Body of pancreas (tissue), 4 donors: ENCODE results near the gene SLC16A11. TPM values are rescaled to one million over a fixed set of nuclear protein-coding genes. Genes with fewer than 3 reads are reported as not detected.
"Not testable (repeated sequence)": the region's sequence is repeated elsewhere in the genome, so short reads cannot be mapped to it uniquely, and the experiment has no call there.

Experiments used
- ATAC-seq: fragments of 150-250 bp; one replicate; pipeline ENCODE4 v1.9.1; 2016
- DNase-seq, 4 donors: peaks; one replicate each; pipeline ENCODE4 v3.0.0-alpha.2; 2019
- H3K27ac ChIP-seq, 4 donors: fragments of 200-600 bp; sonication (generic); 1 replicate in 3 of 4; 2 replicates in 1 of 4; pipeline versions ENCODE4 v1.5.1 to v1.6.1; 2016 to 2019; ENCODE audit warnings: mild to moderate bottlenecking in 1 of 4, mixed read lengths in 1 of 4, moderate library complexity in 1 of 4
- H3K27me3 ChIP-seq, 2 donors: fragments of 200-600 bp; sonication (generic); one replicate each; pipeline ENCODE4 v1.6.0; 2016; ENCODE audit warnings: mild to moderate bottlenecking in 1 of 2
- H3K36me3 ChIP-seq, 2 donors: fragments of 200-600 bp; sonication (generic); replicated peaks in 1 of 2; 2 replicates each; pipeline ENCODE4 v1.5.1; 2016; ENCODE audit warnings: low read depth in 2 of 2; ENCODE audit not compliant: insufficient read depth in 1 of 2
- H3K4me1 ChIP-seq: fragments of 200-600 bp; sonication (generic); one replicate; pipeline ENCODE4 v1.6.0; 2016
- H3K4me3 ChIP-seq, 2 donors: fragments of 200-600 bp; sonication (generic); 1 replicate in 1 of 2; 2 replicates in 1 of 2; pipeline ENCODE4 v1.5.1; 2016 to 2019
- H3K9me3 ChIP-seq, 3 donors: fragments of 200-600 bp; sonication (generic); 1 replicate in 2 of 3; 2 replicates in 1 of 3; pipeline ENCODE4 v1.5.1; 2016
- POLR2A ChIP-seq, 3 donors: fragments of 450-650 bp; IDR thresholded peaks; one replicate each; pipeline ENCODE4 v1.6.1; 2016; ENCODE audit warnings: antibody characterized with exemption in 3 of 3, mild to moderate bottlenecking in 2 of 3
- WGBS, 2 donors: methylation state at CpG; one replicate each; pipeline ENCODE4 v1.1.5; 2017; 5-methylcytosine and 5-hydroxymethylcytosine counted together
- intact Hi-C: fragments of 100-400 bp; cut with DNase I; formaldehyde crosslinking; loops from one replicate; pipeline ENCODE4 v1.15.1; 2023
- microRNA counts, 2 donors: library from miRNA; unstranded; fragments of <30 nt; microRNA quantifications; one replicate each; lab custom pipeline; 2017
- small RNA-seq: library from RNA; depleted of rRNA; stranded (forward); fragments of <200 nt; gene quantifications from one replicate; pipeline ENCODE3, GENCODE V24; 2016
- total RNA-seq, 2 donors: library from RNA; depleted of rRNA; stranded (reverse); fragments of >200 nt; gene quantifications; one replicate each; pipeline ENCODE4 v1.1.0, GENCODE V29; 2016
- TF ChIP-seq, protein P1 (sequence below), 7 experiments: fragments of 450-650 bp in 4 of 7; fragments of 200-600 bp in 3 of 7; sonication (generic) in 3 of 7; IDR thresholded peaks; one replicate each; pipeline ENCODE4 v1.5.1; 2016 to 2019; ENCODE audit warnings: antibody characterized with exemption in 7 of 7

The SLC16A11 gene
- total RNA-seq, 2 donors from 2014 or later = 4.2 to 10.9 TPM

DNA sequence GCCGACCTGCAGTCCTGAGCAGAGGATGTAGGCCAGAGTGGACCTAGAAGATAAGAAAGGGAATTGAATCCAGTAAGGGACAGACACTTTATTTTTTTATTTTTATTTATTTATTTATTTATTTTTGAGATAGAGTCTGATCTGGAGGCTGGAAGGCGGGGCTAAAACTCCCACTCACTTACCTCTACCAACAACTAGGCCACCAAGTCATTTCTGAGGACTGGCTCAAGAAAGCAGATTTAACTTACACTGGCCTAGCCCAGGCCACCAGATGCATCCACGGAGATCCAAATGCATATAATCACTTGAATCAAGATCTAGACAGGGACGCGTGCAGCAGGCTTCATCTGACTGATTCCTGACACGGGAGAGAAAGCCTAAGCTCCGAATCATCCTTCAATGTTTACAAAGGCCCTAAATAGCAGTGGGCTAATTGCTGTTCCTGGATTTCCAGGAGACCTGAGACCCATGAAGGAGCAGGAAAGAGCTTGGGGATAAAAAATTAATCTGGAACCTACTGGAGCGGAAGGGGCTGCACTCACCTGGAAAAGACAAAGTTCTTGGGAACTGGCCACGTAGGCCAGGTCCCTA lies 49.1 kb downstream of the SLC16A11 start:
- no peak for TF ChIP-seq POLR2A (IDR thresholded peaks at IDR 0.05)
- TF ChIP-seq, protein P1, sequence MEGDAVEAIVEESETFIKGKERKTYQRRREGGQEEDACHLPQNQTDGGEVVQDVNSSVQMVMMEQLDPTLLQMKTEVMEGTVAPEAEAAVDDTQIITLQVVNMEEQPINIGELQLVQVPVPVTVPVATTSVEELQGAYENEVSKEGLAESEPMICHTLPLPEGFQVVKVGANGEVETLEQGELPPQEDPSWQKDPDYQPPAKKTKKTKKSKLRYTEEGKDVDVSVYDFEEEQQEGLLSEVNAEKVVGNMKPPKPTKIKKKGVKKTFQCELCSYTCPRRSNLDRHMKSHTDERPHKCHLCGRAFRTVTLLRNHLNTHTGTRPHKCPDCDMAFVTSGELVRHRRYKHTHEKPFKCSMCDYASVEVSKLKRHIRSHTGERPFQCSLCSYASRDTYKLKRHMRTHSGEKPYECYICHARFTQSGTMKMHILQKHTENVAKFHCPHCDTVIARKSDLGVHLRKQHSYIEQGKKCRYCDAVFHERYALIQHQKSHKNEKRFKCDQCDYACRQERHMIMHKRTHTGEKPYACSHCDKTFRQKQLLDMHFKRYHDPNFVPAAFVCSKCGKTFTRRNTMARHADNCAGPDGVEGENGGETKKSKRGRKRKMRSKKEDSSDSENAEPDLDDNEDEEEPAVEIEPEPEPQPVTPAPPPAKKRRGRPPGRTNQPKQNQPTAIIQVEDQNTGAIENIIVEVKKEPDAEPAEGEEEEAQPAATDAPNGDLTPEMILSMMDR (IDR thresholded peaks at IDR 0.05) = no peak
- no peak for ATAC-seq

DNA sequence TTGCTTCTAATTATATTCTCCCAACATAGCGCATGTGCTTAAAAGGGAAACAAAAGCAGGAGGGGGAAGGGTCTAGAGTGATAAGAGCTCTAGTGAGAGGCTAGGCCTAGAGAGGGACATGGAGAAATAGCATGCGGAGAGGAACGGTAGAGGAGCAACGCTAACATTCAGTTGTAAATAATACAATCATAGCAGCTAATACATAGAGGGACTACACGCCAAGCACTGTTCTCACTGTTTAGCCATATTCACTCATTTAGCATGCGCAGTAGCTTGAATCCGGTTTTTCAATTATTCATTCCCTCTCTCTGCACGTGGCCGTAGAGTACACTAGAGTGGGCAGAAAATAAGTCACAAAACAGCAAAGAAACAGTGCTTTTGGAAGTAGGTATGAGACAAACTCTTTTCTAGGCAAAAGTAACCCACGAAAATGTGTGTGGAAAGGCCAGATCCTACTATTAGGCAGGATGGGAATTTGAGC lies 49.7 kb downstream of the SLC16A11 start:
- intact Hi-C loops = loop anchor here (10.0 kb wide), 1 partner anchor 319 kb away; no protein-coding TSS in a partner anchor
- H3K27me3 ChIP-seq = no peaks in the 10 kb centered on the region
- H3K4me3 ChIP-seq = no peak overlapping the region
- no peak for TF ChIP-seq POLR2A (IDR thresholded peaks at IDR 0.05)
- TF ChIP-seq, protein P1 (IDR thresholded peaks at IDR 0.05) = no peak
- peaks cover 11% of the 10 kb centered on the region for H3K4me1 ChIP-seq
- H3K36me3 ChIP-seq = peaks cover 0 to 5% of the 10 kb centered on the region in 2 donors
- H3K27ac ChIP-seq = no peak overlapping the region
- DNase-seq (no peak), ATAC-seq (no peak)
- 85 to 86% methylated on average over 10 of the region's 10 CpGs for WGBS, 2 donors
- H3K9me3 ChIP-seq = no peaks in the 10 kb centered on the region

More for the DNA sequence above, 49.1 kb downstream of the SLC16A11 start:
- DNase-seq = no peak
- no peak overlapping the region for H3K4me3 ChIP-seq
- 88% methylated on average over 6 to 9 of the region's 9 CpGs for WGBS, 2 donors
- intact Hi-C loops = loop anchor here (10.0 kb wide), 1 partner anchor 320 kb away; no protein-coding TSS in a partner anchor
- H3K27ac ChIP-seq = no peak overlapping the region
- peaks cover 0 to 8% of the 10 kb centered on the region in 2 donors for H3K36me3 ChIP-seq
- no peaks in the 10 kb centered on the region for H3K27me3 ChIP-seq
- H3K4me1 ChIP-seq = peaks cover 11% of the 10 kb centered on the region
- H3K9me3 ChIP-seq = no peaks in the 10 kb centered on the region

DNA sequence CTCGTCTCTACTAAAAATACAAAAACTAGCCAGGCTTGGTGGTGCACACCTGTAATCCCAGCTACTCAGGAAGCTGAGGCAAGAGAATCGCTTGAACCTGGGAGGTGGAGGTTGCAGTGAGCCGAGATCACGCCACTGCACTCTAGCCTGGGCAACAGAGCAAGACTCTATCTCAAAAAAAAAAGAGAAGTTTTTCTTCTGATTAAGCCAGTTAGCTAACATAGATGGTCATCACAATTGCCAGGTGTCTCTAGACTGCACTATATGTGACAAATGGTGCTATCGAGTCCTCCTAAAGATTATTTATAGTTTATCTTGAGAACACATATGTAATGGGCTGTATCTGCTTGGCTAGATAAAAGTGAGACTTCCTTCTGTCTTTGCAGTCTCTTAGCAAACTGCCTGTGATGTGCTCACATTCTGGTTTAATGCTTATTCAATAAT lies 50.3 kb downstream of the SLC16A11 start:
- not testable (repeated sequence) for DNase-seq, H3K4me3 ChIP-seq, H3K27ac ChIP-seq, H3K27me3 ChIP-seq, H3K36me3 ChIP-seq, H3K9me3 ChIP-seq, ATAC-seq
- WGBS, 2 donors = 70 to 78% methylated on average over 4 to 5 of the region's 5 CpGs
- intact Hi-C loops = loop anchor here (10.0 kb wide), 1 partner anchor 319 kb away; no protein-coding TSS in a partner anchor
- H3K4me1 ChIP-seq = peaks cover 11% of the 10 kb centered on the region

MicroRNA genes within 50 kb of the gene (microRNA counts, 767-probe panel; counts per million panel counts)
- microRNA hsa-miR-195-5p (lab: Ali Mortazavi, UCI) (736 to 7,788 counts per million in 2 donors), microRNA hsa-miR-497-5p (lab: Ali Mortazavi, UCI) (0 to 736 counts per million in 2 donors)

Small RNAs within 50 kb of the gene (small RNA-seq; reads per million reads assigned to genes)
- not detected for gene AC120057.1

Other genes starting within 250 kb of the SLC16A11 start
- not detected for gene TEKT1, start 212.4 kb downstream of the SLC16A11 start, total RNA-seq
- gene ALOX12, start 48.0 kb downstream of the SLC16A11 start, total RNA-seq = not detected
- gene RNASEK, start 31.5 kb downstream of the SLC16A11 start, total RNA-seq = 10 to 100 TPM in 1 of 2 donors, 1 to 10 TPM in 1; 9.9 to 87.4 TPM
- gene BCL6B, start 21.0 kb downstream of the SLC16A11 start, total RNA-seq = 1 to 10 TPM; 1.6 to 8.9 TPM
- gene SLC16A13, start 8.1 kb downstream of the SLC16A11 start, total RNA-seq = 1 to 10 TPM in 1 of 2 donors, not detected in 1; 1.6 TPM
- 1 to 10 TPM in 1 of 2 donors, under 1 TPM in 1; 0.33 to 1.0 TPM for gene CLEC10A, start 36.2 kb upstream of the SLC16A11 start, total RNA-seq
- not detected for gene ASGR2, start 70.7 kb upstream of the SLC16A11 start, total RNA-seq
- gene ASGR1, start 135.3 kb upstream of the SLC16A11 start, total RNA-seq = 1 to 10 TPM in 1 of 2 donors, not detected in 1; 4.6 TPM
- 1 to 10 TPM; 3.6 to 9.3 TPM for gene DLG4, start 175.7 kb upstream of the SLC16A11 start, total RNA-seq
- gene ACADVL, start 175.8 kb upstream of the SLC16A11 start, total RNA-seq = 1,000 to 10,000 TPM in 1 of 2 donors, 100 to 1,000 TPM in 1; 887 to 1,901 TPM
- 10 to 100 TPM; 19.5 to 41.5 TPM for gene DVL2, start 190.4 kb upstream of the SLC16A11 start, total RNA-seq
- 10 to 100 TPM; 11.9 to 15.8 TPM for gene PHF23, start 195.4 kb upstream of the SLC16A11 start, total RNA-seq
- gene GABARAP, start 198.4 kb upstream of the SLC16A11 start, total RNA-seq = 100 to 1,000 TPM; 145 to 482 TPM
- 10 to 100 TPM; 33.5 to 44.8 TPM for gene CTDNEP1, start 207.6 kb upstream of the SLC16A11 start, total RNA-seq
- 10 to 100 TPM; 10.2 to 16.3 TPM for gene ELP5, start 208.1 kb upstream of the SLC16A11 start, total RNA-seq
- 10 to 100 TPM; 72.9 to 92.3 TPM for gene CLDN7, start 218.4 kb upstream of the SLC16A11 start, total RNA-seq
- 10 to 100 TPM in 1 of 2 donors, 1 to 10 TPM in 1; 1.3 to 10.5 TPM for gene SLC2A4, start 237.6 kb upstream of the SLC16A11 start, total RNA-seq